Measurements from ENCODE around the gene NCR2. TPM values are rescaled to one million over a fixed set of nuclear protein-coding genes. Genes with fewer than 3 reads are reported as not detected.

The NCR2 gene
- not detected in 2 replicates for total RNA-seq

GRCh38 chr6:41335296-41335695, at the start of gene NCR2:
TSS of gene NCR2 (plus strand) at chr6:41335608. CDS start at chr6:41335877, 269 bp downstream.

GRCh38 chr6:41286544-41287346, 48.7 kb upstream of the NCR2 start, which contains the start of gene TREM1:
TSS of gene TREM1 (minus strand) at chr6:41286682. CDS start at chr6:41286655, 27 bp downstream.

Other genes starting within 250 kb of the NCR2 start
- gene TREML1, start 181.3 kb upstream of the NCR2 start, total RNA-seq: 0.78 TPM in 1 of 2 replicates, not detected in the other
- gene TREM2, start 172.5 kb upstream of the NCR2 start, total RNA-seq: 3.5 and 5.7 TPM in 2 replicates
- 0.08 and 0.23 TPM in 2 replicates for gene TREML2, start 134.5 kb upstream of the NCR2 start, total RNA-seq
- gene TREML4, start 107.3 kb upstream of the NCR2 start, total RNA-seq: not detected in 2 replicates
- gene TREM1, start 48.9 kb upstream of the NCR2 start, total RNA-seq: 0.31 TPM in 1 of 2 replicates, not detected in the other
- gene FOXP4, start 210.8 kb downstream of the NCR2 start, total RNA-seq: 3.4 and 5.9 TPM in 2 replicates